ENCODE results near the gene ACAT2.
A peak's percentile ranks its signal among the peaks of the same experiment; 100 is the strongest.
"Not testable (repeated sequence)": the region's sequence is repeated elsewhere in the genome, so short reads cannot be mapped to it uniquely, and the experiment has no call there.

The ACAT2 gene

DNA sequence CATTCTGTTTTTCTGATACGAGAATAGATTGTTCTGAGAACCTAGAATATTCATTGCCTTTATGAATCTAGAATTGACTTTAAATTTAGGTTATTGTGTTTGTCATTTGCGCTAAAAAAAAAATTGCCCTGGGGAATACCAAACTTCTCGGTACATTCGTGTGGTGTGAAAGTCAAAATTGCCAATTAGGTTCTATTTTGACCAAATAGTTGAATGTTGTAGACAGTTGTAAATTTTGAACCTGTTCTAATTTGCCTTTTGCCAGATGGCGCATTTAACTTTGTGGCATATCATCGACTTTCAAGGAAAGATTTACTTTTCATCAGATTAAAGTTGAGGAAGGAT, 31.5 kb upstream of the ACAT2 start:
- no peak for DNase-seq (ENCODE audit: low read depth)

DNA sequence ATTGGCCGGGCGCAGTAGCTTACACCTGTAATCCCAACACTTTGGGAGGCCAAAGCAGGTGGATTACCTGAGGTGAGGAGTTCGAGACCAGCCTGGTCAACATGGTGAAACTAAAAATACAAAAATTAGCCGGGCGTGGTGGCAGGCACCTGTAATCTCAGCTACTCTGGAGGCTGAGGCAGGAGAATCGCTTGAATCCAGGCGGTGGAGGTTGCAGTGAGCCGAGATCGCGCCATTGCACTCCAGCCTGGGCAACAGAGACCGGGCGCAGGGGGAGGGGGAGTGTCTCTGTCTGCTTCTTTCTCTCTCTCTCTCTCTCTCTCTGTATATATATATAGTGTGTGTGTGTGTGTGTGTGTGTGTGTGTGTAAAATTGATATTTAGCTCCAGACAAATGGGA, 29.3 kb upstream of the ACAT2 start:
- DNase-seq (ENCODE audit: low read depth), result not testable (repeated sequence)

DNA sequence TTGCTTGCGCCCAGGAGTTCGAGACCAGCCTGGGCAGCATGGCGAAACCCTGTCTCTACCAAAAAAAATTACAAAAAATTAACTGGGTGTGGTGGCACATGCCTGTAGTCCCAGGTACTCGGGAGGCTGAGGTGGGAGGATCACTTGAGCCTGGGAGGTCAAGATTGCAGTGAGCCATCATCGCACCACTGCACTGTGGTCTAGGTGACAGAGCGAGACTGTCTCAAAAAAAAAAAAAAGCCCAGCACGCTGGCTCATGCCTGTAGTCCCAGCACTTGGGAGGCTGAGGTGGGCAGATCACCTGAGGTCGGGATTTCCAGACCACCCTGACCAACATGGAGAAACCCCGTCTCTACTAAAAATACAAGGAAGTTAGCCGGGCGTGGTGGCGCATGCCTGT, 28.4 kb upstream of the ACAT2 start:
- not testable (repeated sequence) for DNase-seq (ENCODE audit: low read depth)

DNA sequence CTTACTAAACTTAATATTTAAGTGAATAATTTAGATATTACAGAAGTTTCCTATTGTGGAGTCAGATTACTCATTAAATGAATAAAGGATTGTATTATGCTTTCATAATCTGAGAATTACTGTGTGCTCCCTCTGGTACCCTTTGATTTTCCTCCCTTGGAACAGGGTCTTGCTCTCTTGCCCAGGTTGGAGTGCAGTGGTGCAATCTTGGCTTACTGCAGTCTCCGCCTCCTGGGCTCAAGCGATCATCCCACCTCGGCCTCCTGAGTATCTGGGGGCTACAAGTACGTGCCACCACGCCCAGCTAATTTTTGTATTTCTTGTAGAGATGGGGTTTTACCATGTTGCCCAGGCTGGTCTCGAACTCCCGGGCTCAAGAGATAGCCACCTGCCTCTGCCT, 24.9 kb upstream of the ACAT2 start:
- no peak for DNase-seq (ENCODE audit: low read depth)

DNA sequence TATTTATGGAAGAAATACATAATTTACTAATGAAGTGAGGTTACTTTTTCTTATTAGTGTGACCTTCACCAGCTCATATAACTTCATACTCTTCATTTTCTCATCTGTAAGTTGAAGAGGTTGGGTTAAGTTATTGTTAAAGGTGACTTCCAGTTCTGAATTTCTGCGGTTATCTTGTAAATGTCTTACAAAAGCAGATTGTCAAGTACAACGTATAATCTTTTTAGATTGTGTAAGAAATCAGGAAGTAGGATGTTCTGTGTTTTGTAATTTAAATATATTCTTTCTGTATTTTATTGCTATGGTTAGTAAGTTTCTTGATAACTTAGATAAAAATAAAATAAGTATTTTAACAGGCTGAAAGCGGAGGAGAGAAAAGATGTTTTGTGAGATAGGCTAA, 22.5 kb upstream of the ACAT2 start:
- no peak for DNase-seq (ENCODE audit: low read depth)

DNA sequence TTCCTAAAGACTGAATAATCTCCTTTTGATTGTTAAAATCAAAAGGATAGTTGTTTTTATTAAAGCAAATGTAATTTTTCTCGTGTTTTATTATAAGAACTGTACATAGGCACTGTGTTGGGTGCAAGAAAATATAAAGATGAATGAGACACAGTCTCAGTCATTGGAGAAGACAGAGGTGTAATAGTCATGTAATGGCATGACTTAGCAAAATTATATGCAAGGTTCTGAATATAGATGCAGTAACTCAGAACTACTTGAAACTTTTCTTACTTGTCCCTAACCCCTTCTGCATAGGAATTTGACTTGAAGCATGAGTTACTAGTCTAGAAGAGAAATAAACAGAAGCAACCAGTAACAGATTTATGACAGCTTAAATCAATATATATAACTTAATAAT, 19.7 kb upstream of the ACAT2 start:
- DNase-seq (ENCODE audit: low read depth), result no peak

DNA sequence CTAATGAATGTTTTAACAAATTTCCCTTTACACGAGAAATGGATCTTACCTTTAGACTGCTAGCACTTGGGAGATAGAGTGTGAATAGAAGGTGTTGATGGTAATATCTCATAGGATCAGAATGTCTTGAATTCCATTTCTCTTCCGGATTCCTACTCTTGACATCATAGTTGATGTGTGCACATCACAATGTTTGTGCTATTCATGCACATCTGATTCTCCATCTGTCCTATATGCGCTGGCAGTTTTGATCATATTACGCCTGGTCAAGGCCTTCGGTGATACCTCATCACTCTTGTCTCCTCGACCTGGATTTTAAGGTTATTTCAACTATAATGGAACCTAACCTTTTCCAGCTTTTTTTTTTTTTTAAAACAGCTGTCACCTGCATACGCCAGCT, 16.8 kb upstream of the ACAT2 start:
- no peak for DNase-seq (ENCODE audit: low read depth)

DNA sequence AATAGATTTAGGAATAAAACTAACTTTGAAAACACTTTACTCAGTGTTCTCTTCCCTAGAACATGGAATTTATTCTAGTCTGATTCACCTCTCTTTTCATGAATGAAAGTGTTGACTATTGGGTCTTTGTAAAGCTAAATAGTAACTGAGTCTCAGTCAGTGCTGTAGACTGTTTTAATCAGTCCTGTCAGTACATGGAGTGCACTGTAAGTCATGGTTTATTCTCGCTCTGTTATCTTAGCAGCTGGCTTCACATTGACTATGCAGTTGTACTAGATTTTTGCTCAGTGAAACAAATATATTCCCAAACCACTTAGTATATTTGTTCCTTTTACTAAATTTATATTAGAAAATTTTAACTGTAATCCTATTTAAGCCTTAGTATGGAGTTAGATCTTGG, 15.1 kb upstream of the ACAT2 start:
- DNase-seq (ENCODE audit: low read depth), result no peak

DNA sequence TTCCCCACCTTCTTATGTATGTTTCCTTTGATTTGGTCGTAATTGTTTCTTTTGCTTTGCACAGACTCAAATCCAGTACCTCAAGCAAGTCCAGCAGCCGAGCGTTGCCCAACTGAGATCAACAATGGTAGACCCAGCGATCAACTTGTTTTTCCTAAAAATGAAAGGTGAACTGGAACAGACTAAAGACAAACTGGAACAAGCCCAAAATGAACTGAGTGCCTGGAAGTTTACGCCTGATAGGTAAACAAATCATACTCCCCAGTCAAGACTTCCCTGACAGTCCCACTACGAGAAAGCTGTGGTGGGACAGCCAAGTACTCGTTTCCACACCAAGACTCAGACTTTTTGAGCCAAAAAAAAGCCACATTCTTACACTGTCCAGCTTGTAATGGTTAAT, 13.7 kb upstream of the ACAT2 start:
- not testable (repeated sequence) for DNase-seq (ENCODE audit: low read depth)

DNA sequence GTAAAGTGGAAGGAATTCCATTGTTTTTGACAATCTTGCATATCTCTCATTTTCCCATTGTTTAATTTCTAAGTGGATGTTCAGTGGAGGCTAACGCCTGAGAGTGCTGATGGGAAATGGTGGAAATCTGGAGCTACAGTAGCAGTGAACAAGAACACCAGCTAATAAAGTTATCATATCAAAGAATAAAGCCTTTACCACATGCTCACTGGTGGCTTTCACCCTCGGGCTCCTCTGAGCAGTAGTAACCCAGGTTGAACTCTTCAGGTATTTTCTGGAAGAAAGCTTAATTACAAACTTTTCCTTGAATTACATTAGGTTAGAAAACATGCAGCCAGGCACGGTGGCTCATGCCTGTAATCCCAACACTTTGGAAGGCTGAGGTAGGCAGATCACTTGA, 10.4 kb upstream of the ACAT2 start:
- no peak for DNase-seq (ENCODE audit: low read depth)

DNA sequence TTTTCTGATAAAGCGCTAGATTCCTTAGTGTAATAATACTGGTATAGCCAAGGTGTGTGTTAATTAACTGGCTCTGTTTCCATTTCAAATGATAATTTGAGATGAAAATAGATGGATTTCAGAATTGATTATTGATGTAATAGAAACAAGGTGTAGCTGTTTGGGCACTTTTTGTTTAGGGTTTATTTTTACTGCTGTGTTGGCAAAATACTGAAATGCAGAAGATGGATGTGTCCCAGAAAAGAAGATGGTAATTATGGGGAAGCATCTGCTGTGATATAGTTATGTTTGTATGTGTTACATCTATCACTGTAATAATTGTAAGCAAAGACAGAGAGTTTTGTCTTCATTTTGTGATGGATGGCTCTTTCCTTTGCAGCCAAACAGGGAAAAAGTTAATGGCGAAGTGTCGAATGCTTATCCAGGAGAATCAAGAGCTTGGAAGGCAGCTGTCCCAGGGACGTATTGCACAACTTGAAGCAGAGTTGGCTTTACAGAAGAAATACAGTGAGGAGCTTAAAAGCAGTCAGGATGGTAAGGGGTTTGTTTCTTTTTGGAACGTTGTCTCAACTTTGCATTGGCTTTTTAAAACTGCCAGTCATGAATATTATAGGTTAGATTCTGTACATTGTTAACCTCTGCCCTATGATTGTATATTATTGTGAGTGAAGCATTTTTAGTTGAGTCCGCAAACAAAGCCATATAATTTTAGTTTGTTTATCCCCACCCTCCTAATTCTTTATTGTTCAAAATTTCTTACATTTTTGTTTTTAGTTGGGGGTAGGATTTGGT, 8.6 kb upstream of the ACAT2 start:
- DNase-seq (ENCODE audit: low read depth), result no peak

DNA sequence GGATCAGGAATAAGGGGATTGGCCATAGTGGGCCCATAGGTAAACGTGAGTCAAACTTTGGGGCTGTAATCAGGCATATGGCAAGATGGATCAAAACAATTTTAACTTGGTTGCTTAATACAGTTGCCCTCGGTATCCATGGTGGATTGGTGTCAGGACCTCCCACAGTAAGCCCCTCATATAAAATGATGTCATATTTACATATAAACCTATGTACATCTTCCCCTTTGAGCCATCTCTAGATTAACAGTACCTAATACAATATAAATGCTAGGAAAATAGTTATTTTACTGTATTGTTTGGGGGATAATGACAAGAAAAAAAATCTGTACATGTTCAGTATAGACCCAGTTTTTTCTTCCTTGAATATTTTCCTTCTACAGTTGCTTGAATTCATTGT, 7.4 kb upstream of the ACAT2 start:
- no peak for DNase-seq (ENCODE audit: low read depth)

DNA sequence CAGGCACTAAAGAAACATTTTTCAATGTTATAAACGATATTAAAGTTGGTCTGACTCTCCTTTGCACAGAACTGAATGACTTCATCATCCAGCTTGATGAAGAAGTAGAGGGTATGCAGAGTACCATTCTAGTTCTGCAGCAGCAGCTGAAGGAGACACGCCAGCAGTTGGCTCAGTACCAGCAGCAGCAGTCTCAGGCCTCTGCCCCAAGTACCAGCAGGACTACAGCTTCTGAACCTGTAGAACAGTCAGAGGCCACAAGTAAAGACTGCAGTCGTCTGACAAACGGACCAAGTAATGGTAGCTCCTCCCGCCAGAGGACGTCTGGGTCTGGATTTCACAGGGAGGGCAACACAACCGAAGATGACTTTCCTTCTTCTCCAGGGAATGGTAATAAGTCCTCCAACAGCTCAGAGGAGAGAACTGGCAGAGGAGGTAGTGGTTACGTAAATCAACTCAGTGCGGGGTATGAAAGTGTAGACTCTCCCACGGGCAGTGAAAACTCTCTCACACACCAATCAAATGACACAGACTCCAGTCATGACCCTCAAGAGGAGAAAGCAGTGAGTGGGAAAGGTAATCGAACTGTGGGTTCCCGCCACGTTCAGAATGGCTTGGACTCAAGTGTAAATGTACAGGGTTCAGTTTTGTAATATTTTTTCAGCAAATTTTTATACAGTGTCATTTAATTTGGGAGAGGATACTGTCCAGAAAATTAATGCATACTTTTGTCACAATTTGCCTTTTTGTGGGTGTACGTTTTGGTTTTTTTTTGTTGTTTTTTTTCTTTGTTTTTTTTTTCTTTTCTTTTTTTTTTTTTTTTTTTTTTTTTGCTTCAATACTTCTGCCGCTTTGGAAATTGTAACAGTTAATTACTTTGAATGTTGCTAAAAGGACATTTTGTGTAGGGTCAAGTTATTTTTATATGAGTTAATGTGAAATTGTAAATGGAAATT, 6.6 kb upstream of the ACAT2 start:
- DNase-seq (ENCODE audit: low read depth), result no peak

DNA sequence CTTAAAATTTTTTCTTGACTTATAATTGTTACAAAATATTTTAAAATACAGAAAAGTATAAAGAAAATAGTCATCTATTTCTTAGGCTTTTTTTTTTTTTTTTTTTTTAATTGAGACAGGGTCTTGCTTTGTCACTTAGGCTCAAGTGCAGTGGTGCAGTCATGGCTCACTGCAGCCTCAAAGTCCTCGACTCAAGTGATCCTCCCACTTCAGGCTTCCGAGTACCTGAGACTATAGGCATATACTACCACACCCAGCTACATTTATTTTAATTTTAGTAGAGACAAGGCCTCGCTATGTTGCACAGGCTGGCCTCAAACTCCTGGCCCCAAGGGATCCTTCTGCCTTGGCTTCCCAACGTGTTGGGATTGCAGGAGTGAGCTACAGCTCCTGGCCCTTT, 5.3 kb upstream of the ACAT2 start:
- no peak for DNase-seq (ENCODE audit: low read depth)

DNA sequence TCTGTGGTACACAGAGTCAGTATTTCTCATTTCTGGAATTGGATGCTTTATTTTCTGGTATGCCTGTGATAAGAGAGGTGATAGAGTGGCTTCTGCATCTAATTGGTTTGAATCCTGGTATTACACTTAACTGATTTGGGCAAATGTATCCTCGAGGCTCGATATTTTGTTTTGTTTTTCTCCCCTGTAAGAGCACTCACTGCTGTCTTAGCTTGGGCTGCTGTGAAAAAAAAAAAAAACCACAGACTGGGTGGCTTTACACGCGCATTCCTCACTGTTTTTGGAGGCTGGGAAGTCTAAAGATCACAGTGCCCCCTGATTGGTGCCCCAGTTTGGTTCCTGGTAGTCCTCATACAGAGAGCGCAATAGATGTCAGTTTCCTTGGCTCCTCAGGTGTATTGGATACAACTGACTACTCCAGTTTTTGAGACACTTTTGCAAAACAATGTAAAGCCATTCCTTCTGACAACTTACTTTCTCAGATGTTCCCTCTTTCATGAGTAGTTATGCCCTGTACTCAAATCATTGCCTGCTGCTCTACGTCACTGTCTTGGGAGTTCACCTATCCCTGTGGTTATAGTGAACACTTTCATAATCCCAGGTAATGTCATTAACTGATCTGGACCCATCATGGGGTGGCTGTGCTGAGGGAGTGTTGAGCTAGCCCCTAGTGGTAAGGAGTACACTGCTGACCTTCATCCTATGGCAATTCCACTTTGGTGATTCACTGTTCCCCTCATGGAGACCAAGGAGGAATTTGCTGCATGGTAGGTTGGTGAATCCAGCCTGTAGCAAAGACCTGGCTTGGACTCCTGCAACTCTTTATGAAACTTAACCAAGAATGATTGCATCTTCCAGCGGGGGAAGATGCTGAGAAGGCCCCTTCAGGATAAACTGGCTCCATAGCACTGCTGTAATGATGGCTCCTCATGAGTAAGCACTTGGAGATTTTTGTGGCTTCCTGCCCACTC, 3.5 kb upstream of the ACAT2 start:
- DNase-seq (ENCODE audit: low read depth), result peak; percentile 81

DNA sequence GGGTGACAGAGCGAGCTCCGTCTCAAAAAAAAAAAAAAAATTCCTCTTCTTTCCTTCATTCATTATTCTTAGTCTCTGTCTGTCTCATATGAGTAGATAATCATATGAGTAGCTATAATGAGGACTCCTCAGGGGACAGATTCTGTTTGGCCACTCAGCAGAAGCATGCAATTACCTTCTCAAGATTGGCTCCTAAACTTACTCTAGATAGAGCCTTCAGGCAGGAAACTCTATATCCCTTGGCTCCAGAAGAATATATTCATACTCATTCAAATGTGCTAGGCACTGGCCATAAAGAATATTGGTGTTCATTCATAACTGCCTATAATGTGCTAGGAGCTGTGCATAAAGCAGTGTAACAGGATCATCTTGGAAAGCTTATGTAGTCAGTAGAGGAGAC, 2.2 kb upstream of the ACAT2 start:
- DNase-seq (ENCODE audit: low read depth), result no peak

DNA sequence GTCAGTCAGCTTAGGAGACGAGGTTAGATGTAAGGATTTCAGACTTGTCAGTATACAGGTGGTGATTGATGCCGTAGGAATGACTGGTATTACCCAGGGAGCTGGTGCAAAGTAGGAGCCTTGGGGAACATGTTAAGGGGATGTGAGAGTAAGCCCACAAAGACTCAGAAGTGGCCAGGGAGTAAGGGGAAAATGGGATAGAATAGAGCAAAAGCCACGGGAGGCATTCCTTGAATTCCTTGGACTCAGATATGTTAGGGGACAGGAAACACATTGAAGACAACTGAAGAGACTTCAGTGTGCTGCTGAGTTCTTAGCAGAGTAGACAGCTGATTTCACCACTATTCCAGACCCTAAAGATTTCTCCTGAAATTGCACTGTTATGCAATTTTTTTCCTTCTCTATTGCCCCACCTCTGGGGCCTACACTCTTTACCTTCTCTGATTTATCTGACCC, 1.2 kb upstream of the ACAT2 start:
- peak; percentile 90 for DNase-seq (ENCODE audit: low read depth)

DNA sequence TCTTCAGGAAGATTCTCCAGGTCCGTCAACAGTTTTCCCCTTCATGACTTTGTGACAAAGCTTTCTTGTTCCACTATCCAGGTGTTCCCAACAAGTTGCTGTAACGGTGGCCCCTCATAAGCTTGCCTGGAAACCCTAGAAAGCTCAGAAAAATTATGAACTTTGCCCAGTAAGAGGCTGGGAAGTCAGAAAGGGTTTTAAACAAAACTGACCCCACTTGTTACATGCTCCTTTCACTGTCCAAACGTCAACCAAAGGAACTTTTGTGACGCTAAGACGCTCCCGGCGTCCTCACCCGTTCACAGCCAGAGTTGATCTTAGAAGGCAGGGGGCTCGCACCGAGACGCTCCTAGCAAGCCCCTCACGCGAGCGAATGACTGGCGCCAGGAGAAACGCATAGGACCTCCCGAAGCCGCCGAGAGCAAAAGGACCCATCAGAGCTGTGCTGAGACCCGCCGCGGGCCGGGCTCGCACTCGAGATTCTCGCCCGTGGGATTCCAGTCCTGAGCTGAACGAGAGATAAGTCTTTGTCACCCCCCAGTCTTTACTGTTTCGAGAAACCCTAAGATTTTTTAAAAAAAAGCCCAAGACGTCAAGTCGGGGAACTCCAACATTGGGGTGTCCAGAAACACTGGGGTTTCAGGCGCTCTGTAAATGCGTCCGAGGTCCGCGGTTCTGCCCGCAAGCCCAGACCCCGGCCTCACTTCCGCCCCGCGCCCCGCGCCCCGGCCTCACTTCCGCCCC, 544 bp upstream of the ACAT2 start:
- peak; percentile 21 for DNase-seq (ENCODE audit: low read depth)

DNA sequence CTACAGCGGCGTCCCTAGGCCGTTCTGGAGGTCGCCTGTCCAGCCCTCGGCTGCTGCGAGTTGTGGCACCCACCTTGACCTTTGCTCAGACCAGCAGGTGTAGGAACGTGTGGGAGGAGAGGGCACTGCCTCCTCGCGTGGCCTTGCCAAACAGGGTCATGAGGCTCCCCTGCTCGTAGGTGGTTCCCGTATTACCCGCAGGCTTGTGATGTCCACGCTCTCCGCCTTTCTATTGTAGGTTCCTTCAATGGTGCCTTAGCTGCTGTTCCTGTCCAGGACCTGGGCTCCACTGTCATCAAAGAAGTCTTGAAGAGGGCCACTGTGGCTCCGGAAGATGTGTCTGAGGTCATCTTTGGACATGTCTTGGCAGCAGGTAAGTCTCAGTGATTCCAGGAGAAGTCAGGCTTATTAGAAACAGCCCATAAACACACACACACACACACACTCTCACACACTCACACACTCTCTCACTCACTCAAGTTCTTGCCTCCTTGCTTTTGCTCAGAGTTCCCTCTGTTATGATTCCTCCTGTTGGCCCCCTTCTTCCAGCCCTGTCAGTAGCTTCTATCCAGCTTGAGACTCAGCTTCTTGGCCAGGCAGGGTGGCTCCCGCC, 942 bp downstream of the ACAT2 start:
- DNase-seq (ENCODE audit: low read depth), result no peak

DNA sequence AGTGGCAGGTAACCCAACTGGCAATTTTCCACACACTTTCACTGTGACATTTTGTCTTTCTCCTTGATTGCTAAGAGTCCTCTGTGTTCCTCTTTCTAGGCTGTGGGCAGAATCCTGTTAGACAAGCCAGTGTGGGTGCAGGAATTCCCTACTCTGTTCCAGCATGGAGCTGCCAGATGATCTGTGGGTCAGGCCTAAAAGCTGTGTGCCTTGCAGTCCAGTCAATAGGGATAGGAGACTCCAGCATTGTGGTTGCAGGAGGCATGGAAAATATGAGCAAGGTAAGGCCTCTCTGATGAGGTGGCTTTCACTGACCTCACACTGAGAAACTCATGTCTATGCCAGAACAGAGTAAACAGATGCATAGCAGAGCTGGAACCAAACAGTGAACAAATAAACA, 5.1 kb downstream of the ACAT2 start:
- DNase-seq (ENCODE audit: low read depth), result no peak

DNA sequence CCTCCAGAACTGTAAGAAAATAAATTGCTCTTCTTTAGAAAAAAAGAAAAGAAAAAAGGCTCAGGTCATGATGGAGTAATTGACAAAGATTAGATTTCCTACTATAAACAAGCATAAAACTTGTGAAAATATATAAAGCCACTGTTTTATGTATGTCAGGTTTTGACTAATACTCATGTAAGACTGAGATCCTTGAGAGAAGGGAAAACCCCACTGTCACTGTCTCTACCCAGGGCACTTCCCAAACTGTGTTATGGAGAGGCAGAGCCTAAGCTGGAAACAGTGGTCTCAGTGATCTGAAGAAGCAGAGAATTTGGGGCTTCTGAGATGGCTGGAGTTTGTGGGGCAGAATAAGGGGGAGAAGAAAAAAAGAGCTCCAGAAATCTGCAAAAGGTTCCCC, 7.6 kb downstream of the ACAT2 start:
- no peak for DNase-seq (ENCODE audit: low read depth)
